Measurements from ENCODE around the gene PEX14.
A peak's percentile ranks its signal among the peaks of the same experiment; 100 is the strongest.

The PEX14 gene

GRCh38 chr1:10620776-10621175, 146.0 kb downstream of the PEX14 start:
- peak; percentile 60 for DNase-seq (ENCODE audit: low spot score)

- no peak for DNase-seq (ENCODE audit: low spot score)
Measured at GRCh38 chr1:10621906-10622305, 147.2 kb downstream of the PEX14 start.

GRCh38 chr1:10622910-10623685, 148.3 kb downstream of the PEX14 start:
- DNase-seq (ENCODE audit: low spot score), result no peak

GRCh38 chr1:10623686-10624145, 149.0 kb downstream of the PEX14 start:
- no peak for DNase-seq (ENCODE audit: low spot score)

GRCh38 chr1:10624256-10625050, 149.7 kb downstream of the PEX14 start:
- no peak for DNase-seq (ENCODE audit: low spot score)

- no peak for DNase-seq (ENCODE audit: low spot score)
Measured at GRCh38 chr1:10625076-10625475, 150.3 kb downstream of the PEX14 start.

- DNase-seq (ENCODE audit: low spot score), result no peak
Measured at GRCh38 chr1:10625554-10625953, 150.8 kb downstream of the PEX14 start.

GRCh38 chr1:10626131-10626731, 151.5 kb downstream of the PEX14 start:
- no peak for DNase-seq (ENCODE audit: low spot score)

- DNase-seq (ENCODE audit: low spot score), result no peak
Measured at GRCh38 chr1:10626791-10627410, 152.2 kb downstream of the PEX14 start.

GRCh38 chr1:10628685-10629084, 153.9 kb downstream of the PEX14 start:
- DNase-seq (ENCODE audit: low spot score), result no peak

- no peak for DNase-seq (ENCODE audit: low spot score)
Measured at GRCh38 chr1:10629091-10629815, 154.5 kb downstream of the PEX14 start.

GRCh38 chr1:10629816-10630571, 155.2 kb downstream of the PEX14 start:
- no peak for DNase-seq (ENCODE audit: low spot score)

- no peak for DNase-seq (ENCODE audit: low spot score)
Measured at GRCh38 chr1:10630661-10631120, 155.9 kb downstream of the PEX14 start.

GRCh38 chr1:10631121-10631810, 156.5 kb downstream of the PEX14 start:
- no peak for DNase-seq (ENCODE audit: low spot score)

GRCh38 chr1:10631811-10632593, 157.3 kb downstream of the PEX14 start:
- DNase-seq (ENCODE audit: low spot score), result no peak

- no peak for DNase-seq (ENCODE audit: low spot score)
Measured at GRCh38 chr1:10632691-10633090, 157.9 kb downstream of the PEX14 start.

- DNase-seq (ENCODE audit: low spot score), result no peak
Measured at GRCh38 chr1:10633416-10633815, 158.7 kb downstream of the PEX14 start.

- no peak for DNase-seq (ENCODE audit: low spot score)
Measured at GRCh38 chr1:10634075-10634427, 159.3 kb downstream of the PEX14 start.

- DNase-seq (ENCODE audit: low spot score), result no peak
Measured at GRCh38 chr1:10634428-10635084, 159.8 kb downstream of the PEX14 start.

All from globus pallidus (tissue), 1 donor.